ENCODE results near the gene PTBP2.

PTBP2 gene

DNA sequence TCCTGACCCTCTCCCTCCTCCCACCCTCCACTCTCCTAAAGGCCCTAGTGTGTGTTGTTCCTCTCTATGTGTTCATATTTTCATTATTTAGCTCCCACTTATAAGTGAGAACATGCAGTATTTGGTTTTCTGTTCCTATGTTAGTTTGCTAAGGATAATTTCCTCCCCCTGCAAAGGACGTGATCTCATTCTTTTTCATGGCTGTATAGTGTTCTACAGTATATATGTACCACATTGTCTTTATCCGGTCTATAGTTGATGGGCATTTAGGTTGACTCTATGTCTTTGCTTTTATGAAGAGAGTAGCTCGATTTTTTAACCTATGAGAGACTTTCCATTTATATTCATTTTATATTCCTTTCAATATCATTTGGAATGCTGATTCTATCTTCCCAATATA lies 7.9 kb upstream of the PTBP2 start:
- no peak overlapping the region for H3K4me2 ChIP-seq (ENCODE audit: low read length)

DNA sequence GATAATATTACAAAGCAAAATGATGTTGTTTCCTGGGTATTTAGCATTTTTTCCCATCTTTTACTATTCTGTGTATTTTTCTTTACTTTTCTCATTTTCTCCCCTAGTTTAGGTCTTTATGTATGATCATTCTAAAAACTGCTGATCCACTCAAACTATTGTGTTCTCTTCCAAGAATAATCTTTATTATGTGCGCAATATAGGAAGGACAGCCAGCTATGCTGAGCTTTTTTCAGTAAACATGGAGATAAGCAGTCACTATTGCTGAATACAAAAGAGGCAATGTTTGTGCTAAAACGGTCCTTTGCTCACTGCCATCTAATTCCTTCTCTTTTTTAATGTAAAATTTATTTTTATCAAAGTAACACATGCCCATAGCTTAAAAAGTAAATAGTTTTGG lies 6.7 kb upstream of the PTBP2 start:
- Histone ChIP-seq H3K79me2 (ENCODE audit: low read length) (no peaks in the 10 kb centered on the region), H3K9me3 (ENCODE audit: insufficient read depth, low read length) (no peaks in the 10 kb centered on the region), H4K20me1 (ENCODE audit: insufficient read depth, low read length) (no peaks in the 10 kb centered on the region), H2AFZ (ENCODE audit: low read depth, low read length) (no peak overlapping the region), H3K27me3 (ENCODE audit: low read depth, low read length) (no peaks in the 10 kb centered on the region), H3K9ac (ENCODE audit: low read length) (no peak overlapping the region), H3K36me3 (replicated peaks; ENCODE audit: low read depth, low read length) (no peaks in the 10 kb centered on the region), H3K4me2 (ENCODE audit: low read length) (no peak overlapping the region), H3K4me3 (ENCODE audit: low read length) (no peak overlapping the region), H3K27ac (ENCODE audit: low read length) (no peak overlapping the region), H3K4me1 (ENCODE audit: low read length) (peaks cover 6% of the 10 kb centered on the region)
- TF ChIP-seq CTCF (IDR thresholded peaks at IDR 0.05; ENCODE audit: low read depth, low read length), result no peak
- TF ChIP-seq EZH2phosphoT487 (IDR thresholded peaks at IDR 0.05; ENCODE audit: low read depth), result no peak

More for the DNA sequence above, 7.9 kb upstream of the PTBP2 start:
- Histone ChIP-seq H3K27ac (ENCODE audit: low read length) (no peak overlapping the region), H3K4me1 (ENCODE audit: low read length) (peaks cover 6% of the 10 kb centered on the region), H2AFZ (ENCODE audit: low read depth, low read length) (no peak overlapping the region), H4K20me1 (ENCODE audit: insufficient read depth, low read length) (no peaks in the 10 kb centered on the region), H3K79me2 (ENCODE audit: low read length) (no peaks in the 10 kb centered on the region), H3K4me3 (ENCODE audit: low read length) (no peak overlapping the region), H3K9ac (ENCODE audit: low read length) (no peak overlapping the region), H3K9me3 (ENCODE audit: insufficient read depth, low read length) (no peaks in the 10 kb centered on the region), H3K36me3 (replicated peaks; ENCODE audit: low read depth, low read length) (no peaks in the 10 kb centered on the region), H3K27me3 (ENCODE audit: low read depth, low read length) (no peaks in the 10 kb centered on the region)
- TF ChIP-seq EZH2phosphoT487 (IDR thresholded peaks at IDR 0.05; ENCODE audit: low read depth) (no peak), CTCF (IDR thresholded peaks at IDR 0.05; ENCODE audit: low read depth, low read length) (no peak)

DNA sequence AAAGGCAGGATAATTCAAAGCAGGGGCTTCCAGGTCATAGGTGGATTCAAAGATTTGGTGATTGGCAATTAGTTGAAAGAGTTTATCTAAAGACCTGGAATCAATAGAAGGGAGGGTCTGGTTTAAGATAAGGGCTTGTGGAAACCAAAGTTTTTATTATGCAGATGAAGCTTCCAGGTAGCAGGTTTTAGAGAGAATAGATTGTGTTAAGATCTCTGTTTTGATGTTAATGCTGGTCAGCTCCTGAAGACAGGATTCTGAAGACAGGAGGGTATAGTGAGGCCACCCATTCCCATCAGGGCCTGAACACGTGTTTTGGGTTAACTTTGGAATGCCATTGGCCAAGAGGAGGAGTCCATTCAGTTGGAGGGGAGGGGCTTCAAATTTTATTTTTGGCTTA lies 6.1 kb upstream of the PTBP2 start:
- Histone ChIP-seq H3K4me3 (ENCODE audit: low read length) (no peak overlapping the region), H2AFZ (ENCODE audit: low read depth, low read length) (no peak overlapping the region), H4K20me1 (ENCODE audit: insufficient read depth, low read length) (no peaks in the 10 kb centered on the region), H3K27ac (ENCODE audit: low read length) (no peak overlapping the region), H3K9me3 (ENCODE audit: insufficient read depth, low read length) (no peaks in the 10 kb centered on the region), H3K9ac (ENCODE audit: low read length) (no peak overlapping the region), H3K36me3 (replicated peaks; ENCODE audit: low read depth, low read length) (no peaks in the 10 kb centered on the region), H3K4me2 (ENCODE audit: low read length) (no peak overlapping the region), H3K4me1 (ENCODE audit: low read length) (peaks cover 6% of the 10 kb centered on the region), H3K79me2 (ENCODE audit: low read length) (no peaks in the 10 kb centered on the region), H3K27me3 (ENCODE audit: low read depth, low read length) (no peaks in the 10 kb centered on the region)
- TF ChIP-seq CTCF (IDR thresholded peaks at IDR 0.05; ENCODE audit: low read depth, low read length), result no peak
- TF ChIP-seq EZH2phosphoT487 (IDR thresholded peaks at IDR 0.05; ENCODE audit: low read depth), result no peak

- Histone ChIP-seq H3K27ac (ENCODE audit: low read length) (0 out of 2 replicates have a peak overlapping the region, but pooled peaks have one; percentile 9), H3K4me3 (ENCODE audit: low read length) (peak overlapping the region; percentile 96), H2AFZ (ENCODE audit: low read depth, low read length) (peak overlapping the region; percentile 96), H3K79me2 (ENCODE audit: low read length) (peaks cover 36% of the 10 kb centered on the region), H4K20me1 (ENCODE audit: insufficient read depth, low read length) (peaks cover 8% of the 10 kb centered on the region; the same call in 1 of the 2 replicates), H3K4me2 (ENCODE audit: low read length) (peak overlapping the region; percentile 92), H3K9me3 (ENCODE audit: insufficient read depth, low read length) (no peaks in the 10 kb centered on the region), H3K27me3 (ENCODE audit: low read depth, low read length) (no peaks in the 10 kb centered on the region), H3K36me3 (replicated peaks; ENCODE audit: low read depth, low read length) (peaks cover 9% of the 10 kb centered on the region), H3K9ac (ENCODE audit: low read length) (peak overlapping the region; percentile 70), H3K4me1 (ENCODE audit: low read length) (peaks cover 20% of the 10 kb centered on the region)
- TF ChIP-seq EZH2phosphoT487 (IDR thresholded peaks at IDR 0.05; ENCODE audit: low read depth) (no peak), CTCF (IDR thresholded peaks at IDR 0.05; ENCODE audit: low read depth, low read length) (no peak)
Observed at GRCh38 chr1:96721053-96721415, 550 bp upstream of the PTBP2 start.

All from OCI-LY3 (cell line).